H1 (cell line): ENCODE data around the gene ZNF496.

Experiments used
- EZH2 ChIP-seq: fragments of 200-600 bp; sonication (generic); IDR thresholded peaks from 2 replicates; pipeline ENCODE4 v1.7.1; 2012; ENCODE audit warnings: low read depth, mild to moderate bottlenecking, moderate library complexity, low read length, inconsistent platforms; ENCODE audit not compliant: severe bottlenecking
- TBP ChIP-seq: IDR thresholded peaks from 2 replicates; pipeline ENCODE4 v1.6.1; 2011; ENCODE audit warnings: low read depth, low read length, improper control_type of control experiment

DNA sequence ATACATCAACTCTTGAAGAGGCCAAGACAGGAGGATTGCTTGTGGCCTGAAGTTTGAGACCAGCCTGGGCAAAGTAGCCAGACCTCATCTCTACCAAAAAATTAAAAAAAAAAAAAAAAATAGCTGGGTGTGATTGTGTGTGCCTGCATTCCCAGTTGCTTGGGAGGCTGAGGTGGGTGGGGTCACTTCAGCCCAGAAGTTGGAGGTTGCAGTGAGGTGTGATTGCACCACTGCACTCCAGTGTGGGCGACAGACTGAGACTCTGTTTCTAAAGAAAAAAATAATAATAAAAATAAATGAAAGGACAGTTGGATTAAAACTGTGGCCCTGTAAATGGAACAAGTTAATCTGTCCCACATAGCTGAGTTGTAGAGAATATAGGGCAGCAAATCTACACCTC, 18.9 kb upstream of the ZNF496 start:
- TF ChIP-seq TBP (no peak), EZH2 (no peak)
